Testis (tissue), 2 donors: Measurements from ENCODE around the gene KRT27.

Experiments used
- POLR2A ChIP-seq: fragments of 450-650 bp; IDR thresholded peaks from one replicate; pipeline ENCODE4 v1.6.1; 2017; ENCODE audit warnings: antibody characterized with exemption, mild to moderate bottlenecking, moderate library complexity
- TF ChIP-seq, protein P1 (sequence below), 3 experiments: fragments of 450-650 bp in 2 of 3; fragments of 200-600 bp in 1 of 3; sonication (generic) in 1 of 3; IDR thresholded peaks; one replicate each; pipeline ENCODE4 v1.5.1; 2016 to 2019; ENCODE audit warnings: antibody characterized with exemption in 3 of 3, mild to moderate bottlenecking in 2 of 3, moderate library complexity in 1 of 3

DNA sequence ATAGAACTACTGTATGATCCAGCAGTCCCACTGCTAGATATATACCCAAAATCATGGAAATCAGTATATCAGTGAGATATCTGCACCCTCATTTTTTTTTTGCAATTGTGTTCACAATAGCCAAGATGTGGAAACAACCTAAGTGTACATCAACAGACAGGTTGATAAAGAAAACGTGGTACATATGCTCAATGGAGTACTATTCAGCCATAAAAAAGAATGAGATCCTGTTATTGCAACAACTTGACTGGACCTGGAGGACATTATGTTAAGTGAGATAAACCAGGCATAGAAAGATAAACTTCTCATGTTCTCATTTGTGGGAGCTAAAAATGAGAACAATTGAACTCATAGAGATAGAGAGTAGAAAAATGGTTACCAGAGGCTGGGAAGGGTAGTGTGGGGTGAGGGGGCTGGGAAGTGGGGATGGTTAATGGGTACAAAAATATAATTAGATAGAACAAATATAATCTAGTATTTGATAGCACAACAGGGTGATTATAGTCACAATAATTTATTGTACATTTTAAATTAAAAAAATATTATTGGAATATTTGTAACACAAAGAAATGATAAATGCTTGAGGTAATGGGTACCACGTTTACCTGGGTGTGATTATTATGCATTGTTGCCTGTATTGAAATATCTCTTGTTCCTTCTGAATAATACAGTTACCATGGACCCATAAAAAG is 47.9 kb upstream of the KRT27 start:
- TF ChIP-seq, protein P1, sequence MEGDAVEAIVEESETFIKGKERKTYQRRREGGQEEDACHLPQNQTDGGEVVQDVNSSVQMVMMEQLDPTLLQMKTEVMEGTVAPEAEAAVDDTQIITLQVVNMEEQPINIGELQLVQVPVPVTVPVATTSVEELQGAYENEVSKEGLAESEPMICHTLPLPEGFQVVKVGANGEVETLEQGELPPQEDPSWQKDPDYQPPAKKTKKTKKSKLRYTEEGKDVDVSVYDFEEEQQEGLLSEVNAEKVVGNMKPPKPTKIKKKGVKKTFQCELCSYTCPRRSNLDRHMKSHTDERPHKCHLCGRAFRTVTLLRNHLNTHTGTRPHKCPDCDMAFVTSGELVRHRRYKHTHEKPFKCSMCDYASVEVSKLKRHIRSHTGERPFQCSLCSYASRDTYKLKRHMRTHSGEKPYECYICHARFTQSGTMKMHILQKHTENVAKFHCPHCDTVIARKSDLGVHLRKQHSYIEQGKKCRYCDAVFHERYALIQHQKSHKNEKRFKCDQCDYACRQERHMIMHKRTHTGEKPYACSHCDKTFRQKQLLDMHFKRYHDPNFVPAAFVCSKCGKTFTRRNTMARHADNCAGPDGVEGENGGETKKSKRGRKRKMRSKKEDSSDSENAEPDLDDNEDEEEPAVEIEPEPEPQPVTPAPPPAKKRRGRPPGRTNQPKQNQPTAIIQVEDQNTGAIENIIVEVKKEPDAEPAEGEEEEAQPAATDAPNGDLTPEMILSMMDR (IDR thresholded peaks at IDR 0.05), result no peak
- TF ChIP-seq POLR2A, result no peak
